PC-9 (cell line): ENCODE measurements around the gene ANKRD44.

Experiments
- EZH2 ChIP-seq: fragments of 200-600 bp; sonication (generic); IDR thresholded peaks from 2 replicates; pipeline ENCODE4 v1.8.0; 2017; ENCODE audit warnings: antibody characterized with exemption, low read depth
- TF ChIP-seq, protein P1 (sequence below): fragments of 200-600 bp; sonication (generic); conservative IDR thresholded peaks from 2 replicates; pipeline ENCODE4 v1.6.1; 2017; ENCODE audit warnings: mixed run types, antibody characterized with exemption, mild to moderate bottlenecking, moderate library complexity

DNA sequence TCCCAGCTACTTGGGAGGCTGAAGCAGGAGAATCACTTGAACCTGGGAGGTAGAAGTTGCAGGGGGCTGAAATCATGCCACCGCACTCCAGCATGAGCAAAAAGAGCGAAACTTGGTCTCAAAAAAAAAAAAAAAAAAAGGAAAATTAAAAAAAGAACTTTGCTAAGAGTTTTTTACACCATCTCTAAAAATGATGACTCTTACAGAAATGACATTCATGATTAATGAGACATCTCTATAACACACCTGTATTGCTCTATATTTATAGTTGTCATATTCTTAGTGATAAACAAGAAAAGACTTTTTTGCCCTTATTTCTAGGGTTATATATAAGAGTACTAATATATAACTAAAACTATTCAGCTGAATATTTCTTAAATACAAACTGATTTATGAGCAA is 34.4 kb downstream of the ANKRD44 start:
- TF ChIP-seq, protein P1, sequence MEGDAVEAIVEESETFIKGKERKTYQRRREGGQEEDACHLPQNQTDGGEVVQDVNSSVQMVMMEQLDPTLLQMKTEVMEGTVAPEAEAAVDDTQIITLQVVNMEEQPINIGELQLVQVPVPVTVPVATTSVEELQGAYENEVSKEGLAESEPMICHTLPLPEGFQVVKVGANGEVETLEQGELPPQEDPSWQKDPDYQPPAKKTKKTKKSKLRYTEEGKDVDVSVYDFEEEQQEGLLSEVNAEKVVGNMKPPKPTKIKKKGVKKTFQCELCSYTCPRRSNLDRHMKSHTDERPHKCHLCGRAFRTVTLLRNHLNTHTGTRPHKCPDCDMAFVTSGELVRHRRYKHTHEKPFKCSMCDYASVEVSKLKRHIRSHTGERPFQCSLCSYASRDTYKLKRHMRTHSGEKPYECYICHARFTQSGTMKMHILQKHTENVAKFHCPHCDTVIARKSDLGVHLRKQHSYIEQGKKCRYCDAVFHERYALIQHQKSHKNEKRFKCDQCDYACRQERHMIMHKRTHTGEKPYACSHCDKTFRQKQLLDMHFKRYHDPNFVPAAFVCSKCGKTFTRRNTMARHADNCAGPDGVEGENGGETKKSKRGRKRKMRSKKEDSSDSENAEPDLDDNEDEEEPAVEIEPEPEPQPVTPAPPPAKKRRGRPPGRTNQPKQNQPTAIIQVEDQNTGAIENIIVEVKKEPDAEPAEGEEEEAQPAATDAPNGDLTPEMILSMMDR = no peak
- TF ChIP-seq EZH2 = no peak
